Measurements from ENCODE around the gene ARID5B.

Gene ARID5B

GRCh38 chr10:61906562-61906901 lies 5.0 kb downstream of the ARID5B start:
- FAIRE-seq = no peak

GRCh38 chr10:61907011-61907410 lies 5.5 kb downstream of the ARID5B start:
- DNase-seq (ENCODE audit: insufficient read length, low spot score) (no peak), FAIRE-seq (no peak)
- no peak for TF ChIP-seq CTCF (IDR thresholded peaks at IDR 0.05; ENCODE audit: insufficient read depth, missing control alignments)

More at GRCh38 chr10:61906562-61906901, 5.0 kb downstream of the ARID5B start:
- DNase-seq (ENCODE audit: insufficient read length, low spot score) = no peak
- TF ChIP-seq CTCF (IDR thresholded peaks at IDR 0.05; ENCODE audit: insufficient read depth, missing control alignments) = no peak

- DNase-seq (ENCODE audit: insufficient read length, low spot score) (no peak), FAIRE-seq (no peak)
- no peak for TF ChIP-seq CTCF (IDR thresholded peaks at IDR 0.05; ENCODE audit: insufficient read depth, missing control alignments)
These were observed 6.1 kb downstream of the ARID5B start for GRCh38 chr10:61907587-61907986.

- no peak for FAIRE-seq
These were observed 8.8 kb downstream of the ARID5B start for GRCh38 chr10:61910226-61910805.

GRCh38 chr10:61910894-61911293 lies 9.4 kb downstream of the ARID5B start:
- TF ChIP-seq CTCF (IDR thresholded peaks at IDR 0.05; ENCODE audit: insufficient read depth, missing control alignments) = no peak
- DNase-seq (ENCODE audit: insufficient read length, low spot score) (no peak), FAIRE-seq (no peak)

More at GRCh38 chr10:61910226-61910805, 8.8 kb downstream of the ARID5B start:
- no peak for DNase-seq (ENCODE audit: insufficient read length, low spot score)
- TF ChIP-seq CTCF (IDR thresholded peaks at IDR 0.05; ENCODE audit: insufficient read depth, missing control alignments) = no peak

GRCh38 chr10:61911425-61911824 lies 9.9 kb downstream of the ARID5B start:
- no peak for DNase-seq (ENCODE audit: insufficient read length, low spot score)
- no peak for TF ChIP-seq CTCF (IDR thresholded peaks at IDR 0.05; ENCODE audit: insufficient read depth, missing control alignments)
- no peak for FAIRE-seq

GRCh38 chr10:61912981-61913380 lies 11.5 kb downstream of the ARID5B start:
- TF ChIP-seq CTCF (IDR thresholded peaks at IDR 0.05; ENCODE audit: insufficient read depth, missing control alignments) = no peak
- no peak for FAIRE-seq
- no peak for DNase-seq (ENCODE audit: insufficient read length, low spot score)

Data from D721Med (cell line).